Measurements from ENCODE around the gene NKTR.

NKTR gene

DNA sequence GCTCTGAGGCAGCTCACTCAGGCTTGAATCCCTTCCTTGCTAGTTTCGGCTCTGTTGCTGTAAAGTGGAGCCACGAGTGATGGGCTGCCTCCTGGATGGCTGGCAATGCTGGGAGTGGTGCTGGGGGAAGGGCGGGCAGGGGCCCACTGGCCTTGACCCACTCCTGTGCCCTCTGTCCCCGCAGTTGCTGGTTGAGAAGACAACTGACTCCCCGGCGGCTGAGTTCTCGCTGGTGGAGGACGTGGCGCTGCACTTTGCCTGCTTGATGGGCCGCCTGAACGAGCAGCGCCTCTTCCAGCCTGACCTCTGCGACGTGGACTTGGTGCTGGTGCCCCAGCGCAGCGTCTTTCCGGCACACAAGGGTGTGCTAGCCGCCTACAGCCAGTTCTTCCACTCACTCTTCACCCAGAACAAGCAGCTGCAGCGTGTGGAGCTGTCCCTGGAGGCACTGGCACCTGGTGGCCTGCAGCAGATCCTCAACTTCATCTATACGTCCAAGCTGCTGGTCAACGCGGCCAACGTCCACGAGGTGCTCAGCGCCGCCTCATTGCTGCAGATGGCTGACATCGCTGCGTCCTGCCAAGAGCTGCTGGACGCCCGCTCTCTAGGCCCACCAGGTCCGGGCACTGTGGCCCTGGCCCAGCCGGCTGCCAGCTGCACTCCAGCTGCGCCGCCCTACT is 57.7 kb downstream of the NKTR start:
- no peak for TF ChIP-seq ZNF274 (IDR thresholded peaks at IDR 0.05; ENCODE audit: low read depth, low read length)
- no peak overlapping the region for H3K4me3 ChIP-seq (ENCODE audit: low read length)

DNA sequence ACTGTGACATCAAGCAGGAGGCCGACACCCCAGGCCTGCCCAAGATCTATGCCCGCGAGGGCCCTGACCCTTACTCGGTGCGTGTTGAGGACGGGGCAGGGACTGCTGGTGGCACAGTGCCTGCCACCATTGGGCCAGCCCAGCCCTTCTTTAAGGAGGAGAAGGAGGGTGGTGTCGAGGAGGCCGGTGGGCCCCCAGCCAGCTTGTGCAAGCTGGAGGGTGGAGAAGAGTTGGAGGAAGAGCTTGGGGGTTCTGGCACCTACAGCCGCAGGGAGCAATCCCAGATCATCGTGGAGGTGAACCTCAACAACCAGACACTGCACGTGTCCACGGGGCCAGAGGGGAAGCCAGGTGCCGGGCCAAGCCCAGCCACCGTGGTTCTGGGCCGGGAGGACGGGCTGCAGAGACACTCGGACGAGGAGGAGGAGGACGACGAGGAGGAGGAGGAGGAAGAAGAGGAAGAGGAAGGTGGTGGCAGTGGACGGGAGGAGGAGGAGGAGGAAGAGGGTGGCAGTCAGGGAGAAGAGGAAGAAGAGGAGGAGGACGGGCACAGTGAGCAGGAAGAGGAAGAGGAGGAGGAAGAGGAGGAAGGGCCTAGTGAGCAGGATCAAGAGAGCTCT is 58.4 kb downstream of the NKTR start:
- no peak for TF ChIP-seq ZNF274 (IDR thresholded peaks at IDR 0.05; ENCODE audit: low read depth, low read length)
- no peak overlapping the region for H3K4me3 ChIP-seq (ENCODE audit: low read length)

DNA sequence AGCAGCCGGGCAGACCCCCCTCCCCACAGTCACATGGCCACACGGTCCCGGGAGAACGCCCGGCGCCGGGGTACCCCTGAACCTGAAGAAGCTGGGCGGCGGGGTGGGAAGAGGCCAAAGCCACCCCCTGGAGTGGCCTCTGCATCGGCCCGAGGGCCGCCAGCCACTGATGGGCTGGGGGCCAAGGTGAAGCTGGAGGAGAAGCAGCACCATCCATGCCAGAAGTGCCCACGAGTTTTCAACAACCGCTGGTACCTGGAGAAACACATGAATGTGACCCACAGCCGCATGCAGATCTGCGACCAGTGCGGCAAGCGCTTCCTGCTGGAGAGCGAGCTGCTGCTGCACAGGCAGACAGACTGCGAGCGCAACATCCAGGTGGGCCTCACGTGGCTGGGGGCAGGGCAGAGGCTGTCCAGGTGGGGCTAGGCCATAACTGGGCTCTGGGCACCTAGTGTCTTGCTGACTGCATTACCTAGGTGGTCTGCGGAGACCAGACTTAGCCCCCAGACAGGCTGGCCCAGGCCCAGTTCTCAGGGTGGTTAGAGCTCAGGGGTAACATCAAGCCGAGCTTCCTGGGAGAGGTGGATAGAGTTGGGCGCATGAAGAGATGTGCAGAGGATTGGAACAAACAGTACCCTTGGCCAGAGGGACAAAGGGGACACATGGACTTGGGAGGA is 59.1 kb downstream of the NKTR start:
- H3K4me3 ChIP-seq (ENCODE audit: low read length) = no peak overlapping the region
- TF ChIP-seq ZNF274 (IDR thresholded peaks at IDR 0.05; ENCODE audit: low read depth, low read length) = no peak

DNA sequence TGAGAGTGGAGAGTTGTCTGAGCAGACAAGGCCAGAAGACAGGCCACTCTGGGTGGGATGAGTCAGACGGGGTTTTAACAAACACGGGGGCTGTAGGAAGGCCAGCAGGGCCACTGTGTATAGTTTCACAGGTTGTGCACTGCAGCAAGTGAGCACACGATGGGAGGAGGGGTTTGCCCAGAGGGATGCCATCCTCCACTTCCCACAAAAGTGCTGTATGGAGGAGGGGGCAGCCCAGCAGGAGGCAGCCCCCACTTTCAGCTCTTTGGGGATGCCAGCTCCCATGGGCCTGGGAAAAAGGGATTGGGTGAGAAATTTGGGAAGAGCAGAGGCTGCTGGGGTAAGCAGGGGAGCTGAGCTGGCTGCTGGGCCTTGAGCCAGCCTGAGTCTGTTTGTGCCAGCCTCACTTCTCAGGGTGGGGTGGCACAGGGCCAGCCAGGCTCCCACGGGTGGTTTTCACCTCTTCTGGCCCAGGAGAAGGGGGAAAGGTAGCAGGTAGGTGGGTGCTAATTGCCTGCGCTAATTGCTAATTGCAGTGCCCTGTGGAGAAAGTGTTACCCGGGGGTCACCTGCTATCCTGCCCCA is 59.7 kb downstream of the NKTR start:
- H3K4me3 ChIP-seq (ENCODE audit: low read length) = no peak overlapping the region
- TF ChIP-seq ZNF274 (IDR thresholded peaks at IDR 0.05; ENCODE audit: low read depth, low read length) = no peak

DNA sequence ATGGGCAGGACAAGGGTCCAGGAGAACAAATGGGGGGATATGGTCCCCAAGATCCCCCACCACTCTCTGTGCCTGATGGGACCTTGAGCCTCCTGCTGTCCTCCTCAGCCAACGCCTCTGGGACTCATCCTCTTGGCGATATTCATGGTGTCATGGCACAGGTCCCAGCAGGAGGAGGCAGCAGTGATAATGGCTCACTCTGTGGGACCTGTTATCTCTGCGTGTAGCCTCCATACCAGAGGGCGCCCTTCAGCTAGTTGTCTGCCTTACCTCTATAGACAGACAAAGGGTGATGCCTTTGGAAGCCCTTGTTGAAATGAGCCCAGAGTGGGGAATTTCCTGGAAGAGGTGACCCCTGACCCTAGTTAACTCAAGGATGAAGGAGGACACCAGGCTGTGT is 60.4 kb downstream of the NKTR start:
- TF ChIP-seq ZNF274 (IDR thresholded peaks at IDR 0.05; ENCODE audit: low read depth, low read length) = no peak
- H3K4me3 ChIP-seq (ENCODE audit: low read length) = no peak overlapping the region

DNA sequence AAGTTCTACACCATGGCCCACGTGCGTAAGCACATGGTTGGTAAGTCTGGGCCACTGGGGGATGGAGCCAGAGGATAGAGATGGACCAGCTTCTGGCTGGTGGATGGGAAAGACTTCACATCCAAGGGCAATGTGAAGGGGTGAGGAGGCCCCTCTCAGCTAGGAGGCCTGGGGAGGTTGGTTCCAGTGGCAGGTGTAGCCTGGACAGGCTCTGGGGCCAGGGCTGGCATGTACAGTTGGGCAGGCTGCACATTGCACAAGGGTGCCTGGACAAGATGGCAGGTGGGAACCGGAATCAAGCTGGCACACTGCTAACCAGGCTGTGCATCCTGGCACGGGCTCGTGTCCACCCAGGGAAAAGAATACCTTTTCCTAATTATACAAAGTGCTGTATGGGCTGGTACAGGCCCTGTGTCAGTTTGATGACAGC is 61.1 kb downstream of the NKTR start:
- TF ChIP-seq ZNF274 (IDR thresholded peaks at IDR 0.05; ENCODE audit: low read depth, low read length) = no peak
- no peak overlapping the region for H3K4me3 ChIP-seq (ENCODE audit: low read length)

DNA sequence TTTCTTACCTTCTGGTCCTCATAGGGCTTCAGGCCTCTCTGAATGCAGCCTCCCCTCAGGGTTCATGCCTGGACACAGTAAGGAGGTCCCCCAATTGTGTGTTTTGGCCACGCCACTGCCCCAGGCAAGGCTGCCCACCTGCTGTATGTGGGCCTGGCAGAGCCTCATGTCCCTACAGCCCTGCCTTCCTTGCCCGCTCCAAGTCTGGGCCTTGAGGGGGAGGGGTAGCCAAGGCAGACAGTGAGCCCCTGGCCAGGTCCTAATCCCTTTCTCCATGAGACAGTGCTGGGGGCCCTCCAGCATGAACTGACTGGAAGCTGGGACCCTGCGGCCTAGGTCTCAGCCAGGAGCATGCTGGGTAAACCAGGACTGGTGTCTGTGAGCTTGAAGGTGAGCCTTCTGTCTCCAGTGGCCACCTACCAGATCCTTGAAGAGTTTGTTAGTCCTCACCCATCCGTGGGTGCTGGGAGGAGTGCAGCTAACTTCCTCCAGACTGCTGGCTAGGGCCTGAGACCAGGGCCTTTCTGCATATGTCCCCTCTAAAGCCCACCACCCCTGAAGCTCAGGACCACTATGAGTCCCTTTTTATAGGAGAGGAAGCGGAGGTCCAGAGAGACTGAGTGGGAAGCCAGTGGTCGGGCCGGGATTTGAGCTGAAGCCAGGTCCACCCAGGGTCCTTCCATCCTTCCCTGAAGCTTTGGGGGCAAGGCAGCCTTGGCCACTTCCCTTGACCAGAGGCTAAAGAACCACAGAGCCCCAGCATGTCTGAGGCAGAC is 61.7 kb downstream of the NKTR start:
- H3K4me3 ChIP-seq (ENCODE audit: low read length) = no peak overlapping the region
- no peak for TF ChIP-seq ZNF274 (IDR thresholded peaks at IDR 0.05; ENCODE audit: low read depth, low read length)

DNA sequence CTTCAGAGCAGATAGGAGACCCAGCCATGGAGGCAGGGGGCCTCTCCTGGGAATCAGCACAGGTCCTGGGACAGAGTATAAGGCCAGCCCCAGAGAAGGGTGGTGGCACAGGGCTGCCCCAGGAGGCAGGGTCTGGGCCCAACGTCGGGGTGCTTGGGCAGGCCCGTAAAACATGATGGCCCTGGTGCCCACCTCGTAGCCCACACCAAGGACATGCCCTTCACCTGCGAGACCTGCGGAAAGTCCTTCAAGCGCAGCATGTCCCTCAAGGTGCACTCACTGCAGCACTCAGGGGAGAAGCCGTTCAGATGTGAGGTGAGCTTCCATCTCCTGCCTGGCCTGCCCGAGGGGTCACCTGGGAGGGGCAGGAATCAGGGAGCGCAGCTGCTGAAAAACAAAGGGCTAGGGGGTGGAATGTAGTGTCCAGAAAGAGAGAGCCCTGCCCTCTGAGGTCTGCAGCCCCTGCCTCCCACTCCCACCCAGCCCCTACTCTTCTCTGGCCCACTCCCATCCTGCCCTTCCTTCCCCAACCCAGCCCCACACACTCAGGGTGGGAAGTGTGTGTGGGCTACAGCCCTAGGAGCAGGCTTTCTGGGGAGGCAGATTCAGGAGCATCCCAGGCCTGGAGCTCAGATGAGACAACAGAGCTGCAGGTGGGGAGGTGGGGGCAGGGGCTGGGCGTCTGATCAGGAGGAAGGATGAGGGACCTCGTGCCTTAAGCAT is 62.5 kb downstream of the NKTR start:
- no peak overlapping the region for H3K4me3 ChIP-seq (ENCODE audit: low read length)
- TF ChIP-seq ZNF274 (IDR thresholded peaks at IDR 0.05; ENCODE audit: low read depth, low read length) = no peak

DNA sequence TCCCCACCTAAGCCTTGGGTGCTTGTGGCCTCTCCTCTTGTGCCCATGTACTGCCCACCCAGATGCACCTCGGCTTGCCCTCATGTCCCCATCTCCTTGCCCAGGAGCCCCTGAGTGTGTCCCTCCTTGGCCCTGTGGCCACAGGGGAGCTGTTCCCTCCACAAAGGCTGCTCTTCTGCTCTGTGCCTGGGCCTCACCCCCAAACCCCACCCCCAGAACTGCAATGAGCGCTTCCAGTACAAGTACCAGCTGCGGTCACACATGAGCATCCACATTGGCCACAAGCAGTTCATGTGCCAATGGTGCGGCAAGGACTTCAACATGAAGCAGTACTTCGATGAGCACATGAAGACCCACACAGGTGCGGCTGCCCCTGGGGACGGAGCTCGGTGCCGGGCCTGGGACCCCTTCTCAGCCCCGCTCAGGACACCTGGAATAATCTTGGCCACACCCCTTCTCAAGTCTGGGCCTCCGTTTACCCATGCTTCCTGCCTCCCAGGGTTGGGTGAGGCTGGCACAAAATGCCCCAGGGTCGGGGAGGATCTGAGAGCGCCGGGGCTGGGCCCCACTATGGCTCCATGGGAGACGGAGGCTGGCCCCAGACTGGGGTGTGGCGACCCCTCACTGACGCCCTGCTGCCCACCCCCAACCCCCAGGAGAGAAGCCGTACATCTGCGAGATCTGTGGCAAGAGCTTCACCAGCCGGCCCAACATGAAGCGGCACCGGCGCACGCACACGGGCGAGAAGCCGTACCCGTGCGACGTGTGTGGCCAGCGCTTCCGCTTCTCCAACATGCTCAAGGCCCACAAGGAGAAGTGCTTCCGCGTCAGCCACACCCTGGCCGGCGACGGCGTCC is 63.3 kb downstream of the NKTR start:
- TF ChIP-seq ZNF274 (IDR thresholded peaks at IDR 0.05; ENCODE audit: low read depth, low read length) = no peak
- H3K4me3 ChIP-seq (ENCODE audit: low read length) = no peak overlapping the region

DNA sequence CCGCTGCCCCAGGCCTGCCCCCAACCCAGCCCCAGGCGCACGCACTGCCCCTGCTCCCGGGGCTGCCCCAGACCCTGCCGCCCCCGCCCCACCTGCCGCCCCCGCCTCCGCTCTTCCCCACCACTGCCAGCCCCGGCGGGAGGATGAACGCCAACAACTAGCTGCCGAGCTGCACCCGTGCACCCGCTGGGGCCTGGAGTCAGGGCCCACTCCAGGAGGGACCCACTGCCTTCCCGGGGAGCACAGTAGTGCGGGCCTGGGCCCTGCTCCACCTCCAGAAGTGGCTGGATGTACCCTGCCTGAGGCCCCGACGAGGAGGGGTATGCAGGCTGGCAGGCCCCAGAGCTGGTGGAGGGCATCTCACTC is 63.9 kb downstream of the NKTR start:
- TF ChIP-seq ZNF274 (IDR thresholded peaks at IDR 0.05; ENCODE audit: low read depth, low read length) = no peak
- H3K4me3 ChIP-seq (ENCODE audit: low read length) = no peak overlapping the region

DNA sequence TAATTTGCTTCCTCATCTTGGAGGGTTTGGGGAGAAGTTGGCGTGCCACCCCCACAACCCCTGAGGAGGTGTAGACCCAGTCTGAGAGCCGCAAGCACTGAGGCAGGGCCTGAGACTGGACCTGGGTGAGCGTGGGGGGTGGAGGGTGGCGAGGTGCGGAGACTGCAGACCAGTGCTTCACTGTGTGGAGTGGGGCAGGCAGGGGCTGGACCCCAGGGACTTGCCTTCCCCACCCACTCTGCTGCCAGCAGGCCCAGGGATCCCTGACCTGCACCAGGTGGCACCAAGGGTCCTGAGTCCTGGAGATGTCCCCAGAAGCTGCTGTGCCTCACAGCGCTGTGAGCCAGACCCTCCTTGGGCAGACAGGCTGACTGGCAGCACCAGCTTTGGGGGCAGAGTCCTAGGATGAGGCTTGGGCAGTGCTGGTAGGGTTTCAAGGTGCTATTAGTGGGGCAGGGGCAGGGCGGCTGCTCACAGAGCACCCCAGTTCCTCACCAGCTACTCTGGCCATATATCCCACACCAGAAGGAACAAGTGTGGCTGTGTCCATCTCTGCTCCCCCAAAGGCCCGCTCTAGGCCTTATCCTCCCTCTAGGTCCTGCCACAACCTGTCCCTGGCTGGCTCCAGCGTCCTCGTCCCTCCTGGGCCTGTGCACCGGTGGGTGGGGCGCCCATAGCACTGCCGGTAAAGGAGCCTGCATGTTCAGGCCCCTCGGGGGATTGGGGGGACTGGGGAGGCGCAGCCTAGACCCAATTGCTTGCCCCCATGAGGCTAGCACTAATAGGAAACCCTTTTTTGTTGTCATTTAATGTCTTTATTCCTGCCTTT is 64.8 kb downstream of the NKTR start:
- TF ChIP-seq ZNF274 (IDR thresholded peaks at IDR 0.05; ENCODE audit: low read depth, low read length) = no peak
- no peak overlapping the region for H3K4me3 ChIP-seq (ENCODE audit: low read length)

DNA sequence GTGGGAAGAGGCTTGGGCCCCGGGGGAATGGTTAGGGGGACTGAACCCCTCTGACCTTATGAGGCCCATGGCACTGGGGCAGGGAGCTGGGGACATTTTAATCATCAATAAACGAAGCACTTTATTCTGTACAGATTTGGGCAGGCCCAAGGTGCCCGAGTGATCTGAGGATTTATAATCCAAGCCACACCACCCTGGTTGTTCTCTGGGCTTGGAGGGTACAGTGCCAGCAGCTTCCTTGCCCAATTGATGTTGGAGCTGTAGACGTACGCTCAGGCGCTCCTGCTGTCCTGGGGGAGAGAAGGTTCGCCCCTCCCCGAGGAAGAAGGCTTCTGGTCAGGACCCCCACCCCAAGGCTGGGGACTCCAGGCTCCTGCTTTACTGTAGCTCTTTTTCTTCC is 65.5 kb downstream of the NKTR start:
- TF ChIP-seq ZNF274 (IDR thresholded peaks at IDR 0.05; ENCODE audit: low read depth, low read length) = no peak
- H3K4me3 ChIP-seq (ENCODE audit: low read length) = no peak overlapping the region

Measured in GM08714 (cell line).